Upper lobe of left lung (tissue), 6 donors: ENCODE measurements around the gene C10orf71. TPM values are rescaled to one million over a fixed set of nuclear protein-coding genes. Genes with fewer than 3 reads are reported as not detected.

Source experiments
- ATAC-seq, 2 donors: fragments of 200-7000 bp; cut with Tn5 transposase; one replicate each; pipeline ENCODE4 v1.9.1; 2022; ENCODE audit warnings: mild to moderate bottlenecking in 2 of 2, moderate library complexity in 2 of 2; ENCODE audit not compliant: low FRiP score in 2 of 2
- DNase-seq, 2 donors: peaks; one replicate each; pipeline ENCODE4 v3.0.0-alpha.2; 2019 to 2020
- H3K27ac ChIP-seq, 4 donors: fragments of 200-600 bp; sonication (generic); one replicate each; pipeline ENCODE4 v1.5.1; 2016 to 2019
- H3K27me3 ChIP-seq, 4 donors: fragments of 200-600 bp; sonication (generic); one replicate each; pipeline ENCODE4 v1.5.1; 2017 to 2019
- H3K36me3 ChIP-seq, 4 donors: fragments of 200-600 bp; sonication (generic); one replicate each; pipeline ENCODE4 v1.5.1; 2016 to 2019
- H3K4me1 ChIP-seq, 4 donors: fragments of 200-600 bp; sonication (generic); one replicate each; pipeline ENCODE4 v1.5.1; 2018 to 2019
- H3K4me3 ChIP-seq, 4 donors: fragments of 200-600 bp; sonication (generic); one replicate each; pipeline ENCODE4 v1.5.1; 2017 to 2019; ENCODE audit warnings: mild to moderate bottlenecking in 2 of 4, moderate library complexity in 1 of 4
- H3K9me3 ChIP-seq, 4 donors: fragments of 200-600 bp; sonication (generic); one replicate each; pipeline ENCODE4 v1.5.1; 2018 to 2019
- CTCF ChIP-seq, 6 experiments: fragments of 450-650 bp in 4 of 6; fragments of 200-600 bp in 2 of 6; sonication (generic) in 2 of 6; IDR thresholded peaks; one replicate each; pipeline ENCODE4 v1.5.1; 2016 to 2019; ENCODE audit warnings: antibody characterized with exemption in 6 of 6
- EP300 ChIP-seq, 4 donors: sonication (generic); formaldehyde crosslinking; IDR thresholded peaks; one replicate each; pipeline ENCODE4 v1.5.1; 2017; ENCODE audit warnings: antibody characterized with exemption in 4 of 4, control low read depth in 2 of 4
- POLR2A ChIP-seq, 4 donors: fragments of 450-650 bp; IDR thresholded peaks; one replicate each; pipeline ENCODE4 v1.5.1; 2016 to 2017; ENCODE audit warnings: antibody characterized with exemption in 4 of 4, mild to moderate bottlenecking in 2 of 4
- POLR2AphosphoS5 ChIP-seq, 2 donors: sonication (generic); formaldehyde crosslinking; IDR thresholded peaks; one replicate each; pipeline ENCODE4 v1.5.1; 2017; ENCODE audit warnings: antibody characterized with exemption in 2 of 2
- WGBS, 2 donors: methylation state at CpG; one replicate each; pipeline ENCODE4 v1.1.5; 2017 to 2018; 5-methylcytosine and 5-hydroxymethylcytosine counted together
- total RNA-seq, 6 donors: library from RNA; depleted of rRNA in 4 of 6; stranded (reverse); fragments of >200 nt in 4 of 6; gene quantifications; one replicate each; pipeline versions ENCODE4 v1.1.0 to v1.2.1, GENCODE V29; 2016 to 2021
- donor health status: DM: no; HTN: no; CAD: no; lungs with moderate emphysema.
- donor health status: DM: no; HTN: yes; CAD: no; lungs with severe emphysema.

The C10orf71 gene
- total RNA-seq, 6 donors from 2014 or later, result not detected

GRCh38 chr10:49352323-49352722, 53.4 kb downstream of the C10orf71 start:
- Histone ChIP-seq H3K4me1 (peaks cover 0 to 4% (median 0%) of the 10 kb centered on the region in 4 donors), H3K9me3 (peaks cover 0 to 11% (median 0%) of the 10 kb centered on the region in 4 donors), H3K27me3 (no peaks in the 10 kb centered on the region), H3K4me3 (no peak overlapping the region), H3K36me3 (no peaks in the 10 kb centered on the region), H3K27ac (no peak overlapping the region)
- 85% methylated on average over 2 of the region's 2 CpGs; no CpG with 5 or more reads in 1 of the 2 donors for WGBS, 2 donors
- no peak for TF ChIP-seq CTCF (IDR thresholded peaks at IDR 0.05)
- TF ChIP-seq POLR2AphosphoS5 (IDR thresholded peaks at IDR 0.05), result no peak
- no peak for TF ChIP-seq EP300 (IDR thresholded peaks at IDR 0.05)
- TF ChIP-seq POLR2A (IDR thresholded peaks at IDR 0.05), result no peak
- peak in 1 of 2 donors; percentile 10 for DNase-seq
- no peak for ATAC-seq

GRCh38 chr10:49353026-49353894, 54.3 kb downstream of the C10orf71 start:
- Histone ChIP-seq H3K36me3 (no peaks in the 10 kb centered on the region), H3K4me3 (no peak overlapping the region), H3K4me1 (peaks cover 0 to 4% (median 0%) of the 10 kb centered on the region in 4 donors), H3K27me3 (no peaks in the 10 kb centered on the region), H3K27ac (no peak overlapping the region), H3K9me3 (peaks cover 0 to 11% (median 0%) of the 10 kb centered on the region in 4 donors)
- DNase-seq, result peak in 1 of 2 donors; percentile 42
- peak in 1 of 2 donors; percentile 7 for ATAC-seq
- no peak for TF ChIP-seq CTCF (IDR thresholded peaks at IDR 0.05)
- no peak for TF ChIP-seq EP300 (IDR thresholded peaks at IDR 0.05)
- TF ChIP-seq POLR2AphosphoS5 (IDR thresholded peaks at IDR 0.05), result no peak
- no peak for TF ChIP-seq POLR2A (IDR thresholded peaks at IDR 0.05)
- WGBS, 2 donors, result 81 to 86% methylated on average over 4 to 6 of the region's 6 CpGs

GRCh38 chr10:49353895-49354566, 55.1 kb downstream of the C10orf71 start:
- 93 to 94% methylated on average over 4 to 8 of the region's 8 CpGs for WGBS, 2 donors
- no peak for TF ChIP-seq CTCF (IDR thresholded peaks at IDR 0.05)
- no peak for TF ChIP-seq POLR2AphosphoS5 (IDR thresholded peaks at IDR 0.05)
- no peak for TF ChIP-seq EP300 (IDR thresholded peaks at IDR 0.05)
- no peak for TF ChIP-seq POLR2A (IDR thresholded peaks at IDR 0.05)

GRCh38 chr10:49354593-49354992, 55.6 kb downstream of the C10orf71 start:
- ATAC-seq (no peak), DNase-seq (no peak)
- Histone ChIP-seq H3K27me3 (no peaks in the 10 kb centered on the region), H3K27ac (no peak overlapping the region), H3K4me3 (no peak overlapping the region), H3K9me3 (peaks cover 0 to 9% (median 0%) of the 10 kb centered on the region in 4 donors), H3K36me3 (no peaks in the 10 kb centered on the region), H3K4me1 (peaks cover 0 to 5% (median 2%) of the 10 kb centered on the region in 4 donors)
- WGBS, 2 donors, result 87 to 90% methylated on average over 2 to 3 of the region's 3 CpGs
- TF ChIP-seq POLR2A (IDR thresholded peaks at IDR 0.05), result no peak
- TF ChIP-seq CTCF (IDR thresholded peaks at IDR 0.05), result no peak
- TF ChIP-seq EP300 (IDR thresholded peaks at IDR 0.05), result no peak
- TF ChIP-seq POLR2AphosphoS5 (IDR thresholded peaks at IDR 0.05), result no peak

More at GRCh38 chr10:49353895-49354566, 55.1 kb downstream of the C10orf71 start:
- Histone ChIP-seq H3K9me3 (peaks cover 0 to 11% (median 0%) of the 10 kb centered on the region in 4 donors), H3K27me3 (no peaks in the 10 kb centered on the region), H3K4me3 (no peak overlapping the region), H3K27ac (no peak overlapping the region), H3K4me1 (peaks cover 0 to 4% (median 0%) of the 10 kb centered on the region in 4 donors), H3K36me3 (no peaks in the 10 kb centered on the region)
- no peak for ATAC-seq
- no peak for DNase-seq
